OCI-LY7 (cell line): ENCODE data around the gene DRP2. TPM values are rescaled to one million over a fixed set of nuclear protein-coding genes. Genes with fewer than 3 reads are reported as not detected.

Source experiments
- BruUV-seq: library from RNA; stranded (reverse); fragments of 400-500 nt; replicated peaks from 2 replicates; lab custom pipeline; 2021; lab: Mats Ljungman, UMichigan
- CTCF ChIA-PET: fragments of 300-600 bp; sonication (Branson Sonifier 250); formaldehyde crosslinking; loops from one replicate; lab custom pipeline; 2022; ENCODE audit warnings: antibody characterized with exemption; ENCODE audit not compliant: unreplicated experiment; lab: Charles Lee
- POLR2A ChIA-PET: fragments of 300-600 bp; sonication (Branson Sonifier 250); formaldehyde crosslinking; loops from one replicate; lab custom pipeline; 2022; ENCODE audit warnings: antibody characterized with exemption; lab: Charles Lee
- DNase-seq: peaks from one replicate; pipeline ENCODE4 v3.0.0-alpha.2; 2015; ENCODE audit warnings: low spot score
- H2AFZ ChIP-seq: fragments of 200-600 bp; sonication (generic), shearing (Covaris generic); 2 replicates; pipeline ENCODE4 v1.6.1; 2014; ENCODE audit warnings: mild to moderate bottlenecking, antibody characterized with exemption, low read length, moderate library complexity
- H3K27ac ChIP-seq: fragments of 200-600 bp; sonication (generic); 2 replicates; pipeline ENCODE4 v1.5.1; 2014; ENCODE audit warnings: mixed run types, low read depth, mild to moderate bottlenecking, moderate library complexity, low read length, inconsistent platforms; ENCODE audit not compliant: poor library complexity, severe bottlenecking
- H3K36me3 ChIP-seq: fragments of 200-600 bp; sonication (generic); 2 replicates; pipeline ENCODE4 v1.6.1; 2014; ENCODE audit warnings: mild to moderate bottlenecking, antibody characterized with exemption, low read length, moderate library complexity, mixed read lengths; ENCODE audit not compliant: insufficient read depth
- H3K4me1 ChIP-seq: fragments of 200-600 bp; sonication (generic); 2 replicates; pipeline ENCODE4 v1.5.1; 2014; ENCODE audit warnings: mild to moderate bottlenecking, low read length; ENCODE audit not compliant: insufficient read depth, poor library complexity, severe bottlenecking
- H3K4me2 ChIP-seq: fragments of 200-600 bp; sonication (generic); 2 replicates; pipeline ENCODE4 v1.6.1; 2014; ENCODE audit warnings: mild to moderate bottlenecking, low read length
- H3K4me3 ChIP-seq: fragments of 200-600 bp; sonication (generic); 2 replicates; pipeline ENCODE4 v1.5.1; 2014; ENCODE audit warnings: mild to moderate bottlenecking, low read depth, low read length; ENCODE audit not compliant: poor library complexity, severe bottlenecking
- H3K79me2 ChIP-seq: fragments of 200-600 bp; sonication (generic); 2 replicates; pipeline ENCODE4 v1.6.1; 2016; ENCODE audit warnings: low read depth, mild to moderate bottlenecking, low read length, moderate library complexity, mixed read lengths; ENCODE audit not compliant: insufficient read depth
- H3K9me2 ChIP-seq: fragments of 200-600 bp; sonication (generic); 2 replicates; pipeline ENCODE4 v1.6.1; 2016; ENCODE audit warnings: mild to moderate bottlenecking, low read length, mixed read lengths; ENCODE audit not compliant: insufficient read depth
- H3K9me3 ChIP-seq: fragments of 200-600 bp; sonication (generic); 2 replicates; pipeline ENCODE4 v1.6.1; 2014; ENCODE audit warnings: mild to moderate bottlenecking, mixed run types, low read length, mixed read lengths
- H4K20me1 ChIP-seq: fragments of 200-600 bp; sonication (generic); 2 replicates; pipeline ENCODE4 v1.6.1; 2014; ENCODE audit warnings: mild to moderate bottlenecking, antibody characterized with exemption, low read length, moderate library complexity, mixed read lengths; ENCODE audit not compliant: insufficient read depth
- CTCF ChIP-seq: fragments of 200-600 bp; sonication (generic); conservative IDR thresholded peaks from 2 replicates; pipeline ENCODE4 v1.5.1; 2014; ENCODE audit warnings: mild to moderate bottlenecking, antibody characterized with exemption, low read length, moderate library complexity, mixed read lengths
- EZH2phosphoT487 ChIP-seq: fragments of 200-600 bp; sonication (generic); IDR thresholded peaks from 2 replicates; pipeline ENCODE4 v1.6.1; 2018; ENCODE audit warnings: low read depth, borderline replicate concordance, mild to moderate bottlenecking, mixed run types, antibody characterized with exemption, low read length, moderate library complexity, mixed read lengths
- intact Hi-C: fragments of 100-400 bp; cut with micrococcal nuclease; formaldehyde crosslinking; loops from one replicate; pipeline ENCODE4 v1.10.0; 2022; ENCODE audit not compliant: unreplicated experiment
- total RNA-seq, 2 experiments: library from RNA; depleted of rRNA in 1 of 2; stranded (reverse); fragments of >200 nt in 1 of 2; shearing (Covaris generic) in 1 of 2; gene quantifications; 2 replicates each; pipeline ENCODE4 v1.2.3, GENCODE V29; 2014 to 2022

Gene DRP2
- total RNA-seq, 2 experiments from 2014 or later = 0.82 to 0.93 TPM

GRCh38 chrX:101263766-101264165, 44.2 kb downstream of the DRP2 start:
- CTCF ChIA-PET = no interaction called here

GRCh38 chrX:101265869-101266428, 46.4 kb downstream of the DRP2 start:
- Histone ChIP-seq H3K4me2 (no peak overlapping the region), H4K20me1 (no peaks in the 10 kb centered on the region), H3K4me1 (no peaks in the 10 kb centered on the region), H3K27ac (no peak overlapping the region), H3K9me3 (no peaks in the 10 kb centered on the region), H3K4me3 (no peak overlapping the region), H2AFZ (no peak overlapping the region), H3K9me2 (no peaks in the 10 kb centered on the region), H3K79me2 (no peaks in the 10 kb centered on the region), H3K36me3 (no peaks in the 10 kb centered on the region)
- ChIA-PET CTCF (no interaction called here), POLR2A (no interaction called here)
- DNase-seq = no peak
- BruUV-seq = no TSS peak
- TF ChIP-seq EZH2phosphoT487 = no peak
- no peak for TF ChIP-seq CTCF
- intact Hi-C loops = no loop called here

More at GRCh38 chrX:101263766-101264165, 44.2 kb downstream of the DRP2 start:
- POLR2A ChIA-PET = no interaction called here
- DNase-seq = no peak
- no peak overlapping the region for H3K4me3 ChIP-seq
- H3K4me1 ChIP-seq = no peaks in the 10 kb centered on the region
- H3K27ac ChIP-seq = no peak overlapping the region
- TF ChIP-seq EZH2phosphoT487 = no peak
- TF ChIP-seq CTCF = no peak
- no peak overlapping the region for H3K4me2 ChIP-seq
- H2AFZ ChIP-seq = no peak overlapping the region
- no TSS peak for BruUV-seq
- no peaks in the 10 kb centered on the region for H4K20me1 ChIP-seq
- no peaks in the 10 kb centered on the region for H3K36me3 ChIP-seq
- H3K9me2 ChIP-seq = no peaks in the 10 kb centered on the region
- no peaks in the 10 kb centered on the region for H3K9me3 ChIP-seq
- intact Hi-C loops = no loop called here
- no peaks in the 10 kb centered on the region for H3K79me2 ChIP-seq

DNA sequence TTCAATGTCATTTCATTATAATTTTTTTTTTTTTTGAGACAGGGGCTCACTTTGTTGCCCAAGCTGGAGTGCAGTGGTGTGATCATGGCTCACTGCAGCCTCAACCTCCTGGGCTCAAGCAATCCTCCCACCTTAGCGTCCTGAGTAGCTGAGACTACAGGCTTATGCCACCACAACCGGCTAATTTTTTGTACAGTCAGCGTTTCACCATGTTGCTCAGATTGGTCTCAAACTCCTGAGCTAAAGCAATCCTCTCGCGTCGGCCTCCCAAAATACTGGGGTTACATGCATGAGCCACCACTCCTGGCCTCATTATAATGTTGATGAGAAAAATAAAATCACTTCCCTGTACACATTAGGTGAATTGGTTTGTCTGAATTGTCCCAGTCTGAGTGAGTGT, 54.6 kb downstream of the DRP2 start:
- BruUV-seq = no TSS peak

More for the DNA sequence above, 54.6 kb downstream of the DRP2 start:
- no peaks in the 10 kb centered on the region for H3K9me2 ChIP-seq
- no peak overlapping the region for H3K4me3 ChIP-seq
- CTCF ChIA-PET = no interaction called here
- H3K27ac ChIP-seq = no peak overlapping the region
- TF ChIP-seq EZH2phosphoT487 (no peak), CTCF (no peak)
- H3K9me3 ChIP-seq = no peaks in the 10 kb centered on the region
- no peaks in the 10 kb centered on the region for H3K4me1 ChIP-seq
- H3K36me3 ChIP-seq = no peaks in the 10 kb centered on the region
- H4K20me1 ChIP-seq = no peaks in the 10 kb centered on the region
- no peak overlapping the region for H3K4me2 ChIP-seq
- intact Hi-C loops = no loop called here
- no peak for DNase-seq
- no peaks in the 10 kb centered on the region for H3K79me2 ChIP-seq
- H2AFZ ChIP-seq = no peak overlapping the region
- POLR2A ChIA-PET = no interaction called here
